Activated T-cell treated with anti-CD3 and anti-CD28 coated beads, Interleukin-2, amount 50 U/mL, for 72 hours (primary cell): ENCODE measurements around the gene DOLK. TPM values are rescaled to one million over a fixed set of nuclear protein-coding genes. Genes with fewer than 3 reads are reported as not detected.

Experiments
- ATAC-seq, 2 donors: fragments of 150-1000 bp; cut with Tn5 transposase; replicated peaks in 1 of 2; 2 replicates each; pipeline ENCODE4 v1.10.0; 2021; ENCODE audit warnings: moderate library complexity in 2 of 2, mild to moderate bottlenecking in 1 of 2
- DNase-seq, 2 donors: peaks; one replicate each; pipeline ENCODE4 v3.0.0; 2021 to 2022; ENCODE audit warnings: mixed read lengths in 1 of 2
- H3K27ac Mint-ChIP-seq: one replicate; pipeline ENCODE4 v1.8.0; 2022; ENCODE audit warnings: mild to moderate bottlenecking, moderate library complexity, mixed read lengths
- H3K27me3 Mint-ChIP-seq: one replicate; pipeline ENCODE4 v1.8.0; 2022; ENCODE audit warnings: low read depth, mixed read lengths
- H3K36me3 Mint-ChIP-seq, 2 donors: one replicate each; pipeline ENCODE4 v1.8.0; 2022; ENCODE audit warnings: mixed read lengths in 2 of 2, mild to moderate bottlenecking in 1 of 2; ENCODE audit not compliant: insufficient read depth in 2 of 2
- H3K4me1 Mint-ChIP-seq: one replicate; pipeline ENCODE4 v1.8.0; 2022; ENCODE audit warnings: low read depth, mixed read lengths
- H3K4me3 Mint-ChIP-seq, 2 donors: one replicate each; pipeline ENCODE4 v1.8.0; 2022; ENCODE audit warnings: mild to moderate bottlenecking in 2 of 2, mixed read lengths in 2 of 2, moderate library complexity in 2 of 2
- H3K9me3 Mint-ChIP-seq, 2 donors: one replicate each; pipeline ENCODE4 v1.8.0; 2022; ENCODE audit warnings: mixed read lengths in 2 of 2
- total RNA-seq, 2 donors: library from RNA; stranded (reverse); gene quantifications; one replicate each; pipeline ENCODE4 v1.2.3, GENCODE V29; 2022

DOLK gene
- total RNA-seq, 2 donors from 2014 or later, result 6.8 to 6.9 TPM

GRCh38 chr9:128898382-128898781 is 49.0 kb downstream of the DOLK start:
- H3K36me3 Mint-ChIP-seq, result peaks cover 3 to 10% of the 10 kb centered on the region in 2 donors
- ATAC-seq (no peak), DNase-seq (no peak)
- H3K27me3 Mint-ChIP-seq, result no peaks in the 10 kb centered on the region
- peaks cover 75% of the 10 kb centered on the region for H3K4me1 Mint-ChIP-seq
- H3K4me3 Mint-ChIP-seq, result no peak overlapping the region
- peak overlapping the region; percentile 58 for H3K27ac Mint-ChIP-seq
- H3K9me3 Mint-ChIP-seq, result no peaks in the 10 kb centered on the region

- peaks cover 3 to 10% of the 10 kb centered on the region in 2 donors for H3K36me3 Mint-ChIP-seq
- no peak overlapping the region for H3K4me3 Mint-ChIP-seq
- no peaks in the 10 kb centered on the region for H3K9me3 Mint-ChIP-seq
- no peak for ATAC-seq
- peaks cover 68% of the 10 kb centered on the region for H3K4me1 Mint-ChIP-seq
- peak overlapping the region; percentile 42 for H3K27ac Mint-ChIP-seq
- no peak for DNase-seq
- H3K27me3 Mint-ChIP-seq, result no peaks in the 10 kb centered on the region
Measured at GRCh38 chr9:128895556-128895955, 51.8 kb downstream of the DOLK start.

Other genes starting within 250 kb of the DOLK start
- gene PKN3, start 245.1 kb downstream of the DOLK start, total RNA-seq, result 10 to 100 TPM; 11.6 to 22.9 TPM
- 10 to 100 TPM; 48.7 to 53.7 TPM for gene ZDHHC12, start 223.5 kb downstream of the DOLK start, total RNA-seq
- 10 to 100 TPM; 30.6 to 32.6 TPM for gene ZER1, start 175.7 kb downstream of the DOLK start, total RNA-seq
- gene TBC1D13, start 160.3 kb downstream of the DOLK start, total RNA-seq, result 10 to 100 TPM; 15.9 to 17.7 TPM
- 10 to 100 TPM; 12.7 to 15.0 TPM for gene ENDOG, start 129.1 kb downstream of the DOLK start, total RNA-seq
- 10 to 100 TPM; 64.8 to 69.1 TPM for gene SPOUT1, start 117.8 kb downstream of the DOLK start, total RNA-seq
- 10 to 100 TPM in 1 of 2 donors, 1 to 10 TPM in 1; 8.8 to 13.8 TPM for gene KYAT1, start 65.7 kb downstream of the DOLK start, total RNA-seq
- gene LRRC8A, start 65.5 kb downstream of the DOLK start, total RNA-seq, result 10 to 100 TPM; 19.2 to 20.1 TPM
- 1 to 10 TPM; 1.1 to 1.9 TPM for gene PHYHD1, start 26.6 kb downstream of the DOLK start, total RNA-seq
- 10 to 100 TPM; 90.0 to 98.0 TPM for gene NUP188, start 96 bp upstream of the DOLK start, total RNA-seq
- gene SH3GLB2, start 80.7 kb upstream of the DOLK start, total RNA-seq, result 10 to 100 TPM; 41.3 to 41.8 TPM
- gene MIGA2, start 89.0 kb upstream of the DOLK start, total RNA-seq, result 10 to 100 TPM; 38.5 to 41.5 TPM
- gene DOLPP1, start 133.5 kb upstream of the DOLK start, total RNA-seq, result 10 to 100 TPM; 17.1 to 22.3 TPM
- gene CRAT, start 163.2 kb upstream of the DOLK start, total RNA-seq, result 10 to 100 TPM; 21.4 to 23.8 TPM
- gene PTPA, start 163.8 kb upstream of the DOLK start, total RNA-seq, result 10 to 100 TPM; 85.5 to 98.3 TPM
- 1 to 10 TPM; 4.2 to 4.6 TPM for gene IER5L, start 230.7 kb upstream of the DOLK start, total RNA-seq